ENCODE results near the gene SSB.

GRCh38 chr2:169761970-169762292 is 36.7 kb upstream of the SSB start:
- TF ChIP-seq CTCF (IDR thresholded peaks at IDR 0.05), result no peak
- TF ChIP-seq ZFX (IDR thresholded peaks at IDR 0.05; ENCODE audit: borderline replicate concordance), result no peak
